ENCODE results near the gene LBR.

DNA sequence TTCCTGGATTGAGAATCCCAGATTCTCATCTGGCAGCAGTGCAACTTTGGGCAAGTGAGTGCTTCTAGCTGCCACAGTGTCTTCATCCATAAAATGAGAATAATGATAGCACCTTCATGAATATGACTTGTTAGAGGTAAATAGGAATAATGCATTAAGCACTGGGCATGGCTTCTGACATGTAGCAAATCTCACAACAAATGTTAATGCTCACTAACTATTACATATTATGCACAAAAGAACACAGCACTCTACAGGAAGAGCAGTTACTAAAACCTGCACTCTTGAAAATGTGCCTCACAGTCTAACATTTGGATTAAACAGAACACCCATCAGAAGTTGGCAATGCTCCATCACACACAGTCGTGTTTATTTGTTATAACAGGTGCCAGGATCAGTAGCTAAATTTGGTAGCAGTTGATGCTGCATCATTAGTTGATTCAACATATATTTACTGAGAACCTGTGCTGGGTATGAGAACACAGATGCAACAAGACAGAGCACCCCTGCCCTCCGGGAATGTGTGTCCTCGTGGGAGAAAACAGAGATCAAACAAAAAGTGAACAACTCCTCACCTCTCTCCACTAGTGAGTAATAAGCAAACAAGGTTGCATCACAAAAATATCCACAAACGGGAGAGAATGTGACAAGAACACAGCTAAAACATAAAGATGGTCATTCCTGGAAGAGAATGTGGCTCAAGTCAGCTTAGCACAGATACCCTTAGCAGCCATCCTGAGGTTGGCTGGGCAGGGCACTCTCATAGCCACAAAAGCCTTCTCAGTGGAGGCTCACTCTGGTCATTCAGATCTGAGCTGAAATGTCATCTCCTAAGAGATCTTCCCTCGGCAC is 26.2 kb upstream of the LBR start:
- TF ChIP-seq, protein P1, sequence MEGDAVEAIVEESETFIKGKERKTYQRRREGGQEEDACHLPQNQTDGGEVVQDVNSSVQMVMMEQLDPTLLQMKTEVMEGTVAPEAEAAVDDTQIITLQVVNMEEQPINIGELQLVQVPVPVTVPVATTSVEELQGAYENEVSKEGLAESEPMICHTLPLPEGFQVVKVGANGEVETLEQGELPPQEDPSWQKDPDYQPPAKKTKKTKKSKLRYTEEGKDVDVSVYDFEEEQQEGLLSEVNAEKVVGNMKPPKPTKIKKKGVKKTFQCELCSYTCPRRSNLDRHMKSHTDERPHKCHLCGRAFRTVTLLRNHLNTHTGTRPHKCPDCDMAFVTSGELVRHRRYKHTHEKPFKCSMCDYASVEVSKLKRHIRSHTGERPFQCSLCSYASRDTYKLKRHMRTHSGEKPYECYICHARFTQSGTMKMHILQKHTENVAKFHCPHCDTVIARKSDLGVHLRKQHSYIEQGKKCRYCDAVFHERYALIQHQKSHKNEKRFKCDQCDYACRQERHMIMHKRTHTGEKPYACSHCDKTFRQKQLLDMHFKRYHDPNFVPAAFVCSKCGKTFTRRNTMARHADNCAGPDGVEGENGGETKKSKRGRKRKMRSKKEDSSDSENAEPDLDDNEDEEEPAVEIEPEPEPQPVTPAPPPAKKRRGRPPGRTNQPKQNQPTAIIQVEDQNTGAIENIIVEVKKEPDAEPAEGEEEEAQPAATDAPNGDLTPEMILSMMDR (conservative IDR thresholded peaks at IDR 0.05; ENCODE audit: low read depth, low read length) = no peak
- TF ChIP-seq CHD1 (IDR thresholded peaks at IDR 0.05; ENCODE audit: low read depth, low read length) = no peak
- TF ChIP-seq, protein P2, sequence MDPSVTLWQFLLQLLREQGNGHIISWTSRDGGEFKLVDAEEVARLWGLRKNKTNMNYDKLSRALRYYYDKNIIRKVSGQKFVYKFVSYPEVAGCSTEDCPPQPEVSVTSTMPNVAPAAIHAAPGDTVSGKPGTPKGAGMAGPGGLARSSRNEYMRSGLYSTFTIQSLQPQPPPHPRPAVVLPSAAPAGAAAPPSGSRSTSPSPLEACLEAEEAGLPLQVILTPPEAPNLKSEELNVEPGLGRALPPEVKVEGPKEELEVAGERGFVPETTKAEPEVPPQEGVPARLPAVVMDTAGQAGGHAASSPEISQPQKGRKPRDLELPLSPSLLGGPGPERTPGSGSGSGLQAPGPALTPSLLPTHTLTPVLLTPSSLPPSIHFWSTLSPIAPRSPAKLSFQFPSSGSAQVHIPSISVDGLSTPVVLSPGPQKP (IDR thresholded peaks at IDR 0.05; ENCODE audit: borderline replicate concordance, low read depth, low read length) = no peak

Measured in IMR-90 (cell line).